ENCODE results near the gene CST11.

DNA sequence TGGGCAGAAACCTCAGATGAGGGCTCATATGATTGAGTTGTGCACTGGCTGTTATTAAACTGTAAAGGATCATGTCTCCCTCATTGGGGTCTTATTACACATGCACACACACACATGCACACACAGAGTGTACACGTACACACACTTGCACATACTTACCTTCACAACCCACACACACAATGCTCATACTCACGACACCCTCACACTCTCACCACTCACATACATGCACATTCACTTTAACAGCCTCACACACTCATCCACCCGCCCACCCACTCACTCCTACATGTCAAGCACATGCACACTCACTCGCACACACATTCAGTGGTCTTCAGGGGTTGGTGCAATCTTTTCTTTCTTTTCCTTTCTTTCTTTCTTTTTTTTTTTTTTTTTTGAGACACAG lies 7.8 kb downstream of the CST11 start:
- TF ChIP-seq EZH2phosphoT487 (IDR thresholded peaks at IDR 0.05; ENCODE audit: borderline replicate concordance, low read length), result no peak
- TF ChIP-seq, protein P1, sequence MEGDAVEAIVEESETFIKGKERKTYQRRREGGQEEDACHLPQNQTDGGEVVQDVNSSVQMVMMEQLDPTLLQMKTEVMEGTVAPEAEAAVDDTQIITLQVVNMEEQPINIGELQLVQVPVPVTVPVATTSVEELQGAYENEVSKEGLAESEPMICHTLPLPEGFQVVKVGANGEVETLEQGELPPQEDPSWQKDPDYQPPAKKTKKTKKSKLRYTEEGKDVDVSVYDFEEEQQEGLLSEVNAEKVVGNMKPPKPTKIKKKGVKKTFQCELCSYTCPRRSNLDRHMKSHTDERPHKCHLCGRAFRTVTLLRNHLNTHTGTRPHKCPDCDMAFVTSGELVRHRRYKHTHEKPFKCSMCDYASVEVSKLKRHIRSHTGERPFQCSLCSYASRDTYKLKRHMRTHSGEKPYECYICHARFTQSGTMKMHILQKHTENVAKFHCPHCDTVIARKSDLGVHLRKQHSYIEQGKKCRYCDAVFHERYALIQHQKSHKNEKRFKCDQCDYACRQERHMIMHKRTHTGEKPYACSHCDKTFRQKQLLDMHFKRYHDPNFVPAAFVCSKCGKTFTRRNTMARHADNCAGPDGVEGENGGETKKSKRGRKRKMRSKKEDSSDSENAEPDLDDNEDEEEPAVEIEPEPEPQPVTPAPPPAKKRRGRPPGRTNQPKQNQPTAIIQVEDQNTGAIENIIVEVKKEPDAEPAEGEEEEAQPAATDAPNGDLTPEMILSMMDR (IDR thresholded peaks at IDR 0.05; ENCODE audit: low read depth, low read length, poor library complexity, severe bottlenecking), result no peak

Measured in DOHH2 (cell line).